Stimulated activated CD4-positive, alpha-beta T cell treated with anti-CD3 and anti-CD28 coated beads, Interleukin-1b, Interleukin-23, amount 100 ng/mL, for 4 hours (primary cell): ENCODE results near the gene RHOV.
"Not testable (repeated sequence)": the region's sequence is repeated elsewhere in the genome, so short reads cannot be mapped to it uniquely, and the experiment has no call there.

Experiments used
- DNase-seq, 2 donors: peaks; one replicate each; pipeline ENCODE4 v3.0.0-alpha.2; 2020; ENCODE audit warnings: low read depth in 2 of 2

Gene RHOV

DNA sequence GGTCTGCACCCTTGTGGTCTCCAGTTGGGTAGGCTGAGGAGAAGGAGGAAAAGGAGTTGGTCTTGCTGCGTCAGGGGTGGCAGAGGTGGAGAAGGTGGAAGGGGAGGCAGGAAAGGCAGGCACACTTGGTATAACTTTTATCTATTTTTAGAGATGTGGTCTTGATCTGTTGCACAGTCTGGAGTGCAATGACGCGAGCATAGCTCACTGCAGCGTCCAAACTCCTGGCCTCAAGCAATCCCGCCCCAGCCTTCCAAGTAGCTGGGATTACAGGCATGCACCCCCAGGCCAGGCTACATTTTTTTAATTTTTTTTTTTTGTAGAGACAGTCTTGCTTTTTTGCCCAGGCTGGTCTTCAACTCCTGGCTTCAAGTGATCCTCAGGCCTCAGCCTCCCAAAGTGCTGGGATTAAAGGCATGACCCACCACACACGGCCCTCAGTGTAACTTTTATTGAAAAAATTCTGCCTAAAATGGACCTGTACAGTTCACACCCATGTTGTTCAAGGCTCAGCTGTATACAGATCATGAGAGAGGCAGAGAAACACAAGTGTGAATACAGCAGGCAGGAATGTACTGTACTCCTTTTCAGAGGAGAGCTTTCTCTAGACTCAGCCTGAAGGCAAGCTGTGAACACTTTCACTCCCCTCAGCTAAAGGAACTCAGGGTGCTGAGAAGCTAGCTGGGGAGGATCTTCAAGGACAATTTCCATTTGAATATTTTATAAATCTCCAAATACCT is 2.1 kb upstream of the RHOV start:
- no peak for DNase-seq

GRCh38 chr15:40872791-40873693 is 992 bp downstream of the RHOV start:
- DNase-seq: no peak

GRCh38 chr15:40871749-40872617 is 2.1 kb downstream of the RHOV start:
- peak in 1 of 2 donors; percentile 43 for DNase-seq

GRCh38 chr15:40870716-40871115 is 3.3 kb downstream of the RHOV start:
- no peak for DNase-seq

GRCh38 chr15:40869686-40870085 is 4.3 kb downstream of the RHOV start:
- no peak for DNase-seq

- DNase-seq: no peak
Observed at GRCh38 chr15:40867199-40867598, 6.8 kb downstream of the RHOV start.

DNA sequence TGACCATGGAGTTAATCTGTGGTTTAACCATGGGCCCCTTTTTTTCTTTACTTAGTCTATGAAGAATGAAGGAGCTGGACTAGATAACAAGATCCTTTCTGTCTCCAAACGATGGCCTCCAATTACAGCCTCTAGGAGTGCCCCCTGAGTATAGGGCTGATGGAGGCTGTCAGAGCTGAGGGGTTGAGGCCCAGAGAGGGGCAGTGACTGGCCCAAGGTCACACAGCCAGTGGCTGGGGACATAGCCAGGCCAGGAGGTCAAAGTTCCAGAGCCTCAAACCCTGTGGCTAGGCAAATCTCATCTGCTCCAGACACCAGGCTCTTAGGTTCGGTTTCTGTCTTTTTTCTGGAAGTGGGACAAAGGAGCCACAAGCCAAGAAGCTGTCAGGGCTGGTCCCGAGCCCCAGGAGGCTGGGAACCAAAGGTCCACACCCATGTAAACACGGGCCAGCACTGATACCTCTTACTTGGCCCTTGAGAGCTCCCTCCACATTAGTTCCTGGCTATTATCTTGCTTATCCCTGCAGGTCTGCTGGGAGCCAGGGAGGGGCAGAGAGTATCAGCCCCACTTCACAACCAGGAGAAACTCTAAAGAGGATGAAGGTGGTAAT is 10.3 kb downstream of the RHOV start:
- DNase-seq: no peak

DNA sequence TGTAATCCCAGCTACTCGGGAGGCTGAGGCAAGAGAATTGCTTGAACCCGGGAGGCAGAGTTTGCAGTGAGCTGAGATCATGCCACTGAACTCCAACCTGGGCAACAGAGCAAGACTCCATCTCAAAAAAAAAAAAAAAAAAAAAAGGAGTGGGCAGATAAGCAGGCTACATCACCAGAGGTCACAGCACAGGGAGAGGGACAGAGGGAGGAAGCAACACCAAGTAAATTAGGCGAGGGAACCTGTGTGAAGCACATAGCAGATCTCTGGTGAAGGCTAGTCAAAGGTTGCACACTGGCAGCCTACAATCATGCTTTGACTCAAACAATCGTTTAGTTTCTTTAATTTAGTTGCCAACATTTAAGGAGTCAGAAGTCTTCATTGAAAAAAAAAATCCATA is 12.9 kb downstream of the RHOV start:
- DNase-seq: not testable (repeated sequence)

- DNase-seq: peak; percentile 75 to 84
Observed at GRCh38 chr15:40859206-40859851, 14.7 kb downstream of the RHOV start.

GRCh38 chr15:40858706-40859105 is 15.3 kb downstream of the RHOV start:
- no peak for DNase-seq

DNA sequence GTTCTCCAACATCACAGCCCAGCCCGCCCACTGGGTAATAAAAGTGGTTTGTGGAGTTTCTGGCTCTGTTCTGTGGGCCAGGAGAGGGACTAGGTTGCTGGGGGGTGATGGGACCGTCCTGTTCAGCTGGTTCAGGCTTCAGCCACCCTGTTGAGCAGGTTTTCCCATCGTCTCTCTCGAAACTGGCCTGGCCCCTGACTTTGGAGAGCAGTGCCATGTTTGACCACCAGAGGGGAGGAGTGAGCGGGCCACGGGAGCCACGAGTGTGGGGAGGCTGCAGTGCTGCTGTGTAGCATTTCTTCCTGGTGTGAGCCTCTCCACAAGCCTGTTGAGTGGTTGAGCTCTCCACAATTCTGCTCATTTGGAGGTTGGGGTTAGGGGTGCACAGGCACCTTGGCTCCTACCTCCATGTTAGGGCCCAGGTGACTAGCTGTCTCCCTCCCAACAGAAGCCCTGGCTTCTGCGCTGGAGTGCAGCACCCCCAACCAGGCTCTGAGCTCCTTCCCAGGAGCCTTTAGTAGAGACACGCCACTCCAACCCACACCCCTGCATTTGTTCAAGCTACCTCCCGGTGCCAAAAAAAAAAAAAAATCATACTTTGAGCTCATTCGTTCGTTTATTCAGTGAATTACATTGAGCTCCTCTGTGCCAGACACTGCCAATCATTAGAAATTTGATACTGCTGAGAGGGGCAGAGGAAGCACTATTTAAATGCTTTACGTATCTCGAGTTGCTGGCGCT is 16.3 kb downstream of the RHOV start:
- DNase-seq: peak; percentile 72 to 79

DNA sequence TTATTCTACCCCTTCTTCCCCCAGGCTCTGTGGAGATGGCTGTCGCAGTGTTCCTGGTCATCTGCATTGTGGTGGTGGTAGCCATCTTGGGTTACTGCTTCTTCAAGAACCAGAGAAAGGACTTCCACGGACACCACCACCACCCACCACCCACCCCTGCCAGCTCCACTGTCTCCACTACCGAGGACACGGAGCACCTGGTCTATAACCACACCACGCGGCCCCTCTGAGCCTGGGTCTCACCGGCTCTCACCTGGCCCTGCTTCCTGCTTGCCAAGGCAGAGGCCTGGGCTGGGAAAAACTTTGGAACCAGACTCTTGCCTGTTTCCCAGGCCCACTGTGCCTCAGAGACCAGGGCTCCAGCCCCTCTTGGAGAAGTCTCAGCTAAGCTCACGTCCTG is 17.3 kb downstream of the RHOV start:
- no peak for DNase-seq

DNA sequence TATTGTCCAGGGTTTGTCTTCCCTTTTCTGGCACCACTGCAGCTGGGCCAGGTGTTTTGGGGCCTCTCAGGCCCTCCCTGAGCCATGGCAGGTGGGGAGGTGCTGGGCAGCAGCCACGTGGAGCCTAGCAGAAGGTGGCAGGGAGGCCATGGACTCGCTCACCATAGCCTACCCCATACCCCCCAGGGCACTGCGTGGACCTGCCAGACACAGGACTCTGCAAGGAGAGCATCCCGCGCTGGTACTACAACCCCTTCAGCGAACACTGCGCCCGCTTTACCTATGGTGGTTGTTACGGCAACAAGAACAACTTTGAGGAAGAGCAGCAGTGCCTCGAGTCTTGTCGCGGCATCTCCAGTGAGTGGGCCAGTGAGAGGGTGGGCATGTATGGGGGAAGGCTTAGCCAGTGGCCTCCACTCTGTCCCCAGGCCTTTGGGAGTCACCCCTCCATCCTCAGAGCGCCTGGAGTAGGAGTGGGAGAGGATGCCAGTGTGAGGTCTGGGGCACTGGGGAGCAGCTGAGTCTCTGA is 18.3 kb downstream of the RHOV start:
- DNase-seq: no peak

DNA sequence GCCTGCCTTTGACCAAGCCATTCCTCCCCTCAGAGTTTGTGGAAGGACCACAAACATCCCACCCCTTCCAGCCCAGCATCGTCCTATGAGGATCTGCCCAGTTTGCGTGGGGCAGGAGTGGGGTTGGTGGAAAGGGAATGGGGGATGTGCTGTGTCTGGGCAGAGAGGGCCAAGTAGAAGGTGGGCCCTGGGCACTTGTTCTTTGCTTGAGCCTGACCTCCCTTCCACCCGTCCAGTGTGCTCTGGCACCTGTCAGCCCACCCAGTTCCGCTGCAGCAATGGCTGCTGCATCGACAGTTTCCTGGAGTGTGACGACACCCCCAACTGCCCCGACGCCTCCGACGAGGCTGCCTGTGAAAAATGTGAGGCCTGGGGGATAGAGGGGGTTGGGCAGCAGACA is 19.9 kb downstream of the RHOV start:
- DNase-seq: no peak

- no peak for DNase-seq
Observed at GRCh38 chr15:40853241-40853890, 20.7 kb downstream of the RHOV start.

DNA sequence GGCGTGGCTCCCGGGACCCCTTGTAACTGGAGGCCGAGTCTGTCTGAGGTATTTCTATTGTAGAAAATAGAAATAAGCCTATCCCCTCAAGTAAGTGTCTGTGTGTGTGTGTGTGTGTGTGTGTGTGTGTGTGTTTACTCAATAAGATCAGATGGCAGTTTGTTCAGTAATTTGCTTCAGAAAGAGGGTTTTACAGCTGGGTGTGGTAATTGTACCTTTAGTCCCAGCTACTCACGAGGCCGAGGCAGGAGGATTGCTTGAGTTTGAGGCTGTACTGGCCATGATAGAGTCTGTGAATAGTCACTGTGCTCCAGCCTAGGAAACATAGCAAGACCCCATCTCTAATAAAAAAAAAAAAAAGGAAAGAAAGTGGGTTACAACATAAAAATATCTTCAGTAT is 21.5 kb downstream of the RHOV start:
- no peak for DNase-seq

DNA sequence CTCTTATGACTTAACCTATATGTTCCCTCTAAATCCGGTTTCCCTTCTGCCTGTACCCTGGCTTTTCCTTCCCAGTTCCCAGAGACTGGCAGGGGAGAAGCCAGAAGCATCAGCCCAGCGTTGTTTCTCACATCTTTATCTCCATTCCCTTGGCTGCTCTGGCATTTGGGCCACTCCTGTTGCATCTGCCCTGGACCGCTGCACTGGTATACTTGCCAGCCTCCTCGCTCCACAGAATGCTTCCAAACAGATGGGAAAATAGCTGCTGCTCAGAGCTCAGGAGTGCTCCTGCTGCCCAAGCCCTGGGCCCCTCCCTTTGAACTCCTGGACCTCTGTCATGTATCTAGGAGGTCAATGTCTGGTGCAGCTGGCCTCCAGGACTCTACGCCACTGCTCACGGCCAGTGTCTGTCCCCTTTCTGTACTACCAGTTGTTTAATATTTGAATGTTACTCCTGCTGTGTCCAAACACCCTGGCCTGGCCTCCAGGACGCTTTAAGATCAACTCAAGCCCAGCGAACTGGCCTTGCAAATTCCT is 23.4 kb downstream of the RHOV start:
- DNase-seq: no peak

DNA sequence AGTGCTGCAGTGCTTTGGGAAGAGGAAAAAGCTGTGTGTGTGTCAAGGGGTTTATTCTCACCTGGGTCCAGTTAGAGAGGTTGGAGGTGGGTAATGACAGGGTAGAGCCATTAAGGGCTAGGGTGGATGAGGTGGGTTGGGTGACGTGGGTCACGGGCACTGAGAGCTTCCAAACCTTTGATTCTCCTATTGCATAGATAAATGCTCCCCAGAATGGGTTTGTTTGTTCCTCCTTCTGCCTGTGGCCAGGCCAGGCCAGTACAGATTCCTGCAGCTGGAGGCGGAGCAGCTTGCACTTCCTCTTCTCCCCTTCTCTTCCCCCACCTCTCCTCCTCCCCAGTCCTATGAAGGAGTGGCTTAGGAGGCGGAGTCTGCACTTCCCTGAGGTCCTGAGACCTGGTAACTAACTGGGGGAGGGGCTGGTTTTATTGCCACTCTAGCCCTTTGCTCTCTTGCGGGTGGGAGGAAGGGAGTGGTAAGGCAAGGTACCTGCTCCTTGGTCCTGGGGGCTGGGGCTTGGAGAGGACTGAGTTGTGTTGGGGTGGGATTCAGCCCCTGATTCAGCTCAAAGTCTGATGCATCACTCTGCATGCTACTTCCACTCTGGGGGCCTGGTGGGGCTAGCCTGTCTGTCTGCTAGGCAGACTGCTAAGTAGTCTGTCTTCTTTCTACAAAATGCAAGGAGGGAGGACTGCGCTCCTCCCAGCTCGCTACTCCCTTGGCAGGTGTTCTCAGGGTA is 26.6 kb downstream of the RHOV start:
- no peak for DNase-seq

DNA sequence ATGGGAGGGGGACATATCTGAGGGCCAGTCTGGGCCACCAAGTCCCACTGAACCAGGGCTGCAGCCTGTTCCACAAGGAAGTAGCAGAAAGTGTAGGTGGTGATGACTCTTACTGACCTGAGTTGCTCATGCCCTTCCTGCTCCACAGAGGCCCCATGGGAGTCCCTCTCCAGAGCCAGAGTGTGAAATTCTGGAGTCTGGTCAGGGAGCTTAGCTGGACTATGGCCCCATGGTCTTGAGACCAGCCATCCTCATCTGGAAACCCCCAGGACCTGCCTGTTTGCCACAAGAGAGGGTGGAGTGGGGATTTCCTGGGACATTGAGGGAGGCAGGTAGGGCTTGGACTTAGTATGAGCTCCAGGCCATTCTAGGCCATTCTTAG is 27.2 kb downstream of the RHOV start:
- no peak for DNase-seq
